GOT3 (cell line): ENCODE results near the gene SORBS1.

Experiments
- DNase-seq: peaks from one replicate; lab custom pipeline; 2025; ENCODE audit warnings: mixed read lengths; lab: John Stamatoyannopoulos, UW

The SORBS1 gene

DNA sequence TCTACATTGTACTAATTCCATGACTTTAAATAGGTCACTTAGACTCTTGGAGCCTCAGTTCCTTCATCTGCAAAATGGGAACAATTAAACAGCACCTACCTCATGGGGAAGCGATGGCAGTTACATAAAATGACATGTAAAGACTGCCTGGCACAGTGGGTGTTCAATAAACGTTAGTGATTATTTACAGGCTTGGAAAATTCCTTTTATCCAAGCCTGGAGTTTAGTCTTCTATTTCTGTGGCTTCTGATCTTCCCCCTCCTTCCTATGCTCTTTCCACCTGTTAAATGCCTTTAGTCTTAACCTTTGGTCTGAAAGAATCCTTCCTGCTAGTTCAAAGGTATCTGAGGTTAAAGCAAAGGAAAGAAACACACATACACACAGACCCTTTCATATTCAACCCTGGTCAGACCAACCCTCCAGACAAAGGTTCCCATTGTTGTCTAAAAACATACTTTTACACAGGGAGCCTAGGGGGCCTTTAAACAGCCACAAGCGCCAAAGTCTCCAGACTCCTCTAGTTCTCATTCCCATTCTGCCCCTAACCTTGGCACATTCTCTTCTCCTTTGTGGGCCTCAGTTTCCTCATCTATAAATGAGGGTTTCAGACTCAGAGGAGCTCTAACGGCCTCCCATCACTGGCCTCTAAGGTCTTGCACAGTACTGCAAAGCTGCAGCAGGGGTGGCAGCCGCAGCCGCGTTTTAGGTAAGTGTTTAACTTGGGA lies 21.4 kb downstream of the SORBS1 start:
- DNase-seq, result no peak

DNA sequence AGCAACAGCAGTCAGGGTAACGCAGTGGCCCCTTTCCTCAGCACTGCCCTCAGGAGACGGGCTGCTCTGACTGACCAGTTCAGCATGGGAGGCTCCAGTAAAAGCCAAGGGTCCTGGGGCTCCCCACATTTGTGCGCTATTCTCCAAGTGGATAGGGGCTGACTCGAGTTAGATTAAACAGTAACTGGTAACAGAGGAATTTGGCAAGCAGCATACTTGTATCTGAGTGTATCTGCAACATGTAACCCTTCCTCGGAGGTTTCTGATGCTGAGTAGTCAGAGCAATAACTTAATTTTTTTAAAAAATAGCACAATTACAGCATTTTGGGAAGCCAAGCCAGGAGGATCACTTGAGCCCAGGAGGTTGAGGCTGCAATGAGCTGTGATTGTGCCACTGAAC lies 22.8 kb downstream of the SORBS1 start:
- DNase-seq, result no peak

DNA sequence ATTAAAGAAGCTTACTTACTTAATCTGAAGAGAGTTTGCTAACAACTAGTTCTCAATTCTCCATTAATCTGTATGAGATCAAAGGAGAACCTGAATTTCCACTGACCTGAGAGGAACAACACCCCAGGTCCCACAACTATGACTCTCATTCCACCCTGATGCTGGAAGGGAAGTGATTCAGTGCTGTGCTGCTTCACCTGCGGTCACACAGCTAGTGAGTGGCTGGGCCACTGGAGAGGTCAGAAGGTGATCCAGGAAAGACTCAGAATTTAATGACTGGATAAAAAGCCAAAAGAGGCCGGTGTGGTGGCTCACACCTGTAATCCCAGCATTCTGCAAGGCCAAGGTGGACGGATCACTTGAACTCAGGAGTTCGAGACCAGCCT lies 23.6 kb downstream of the SORBS1 start:
- DNase-seq, result no peak

DNA sequence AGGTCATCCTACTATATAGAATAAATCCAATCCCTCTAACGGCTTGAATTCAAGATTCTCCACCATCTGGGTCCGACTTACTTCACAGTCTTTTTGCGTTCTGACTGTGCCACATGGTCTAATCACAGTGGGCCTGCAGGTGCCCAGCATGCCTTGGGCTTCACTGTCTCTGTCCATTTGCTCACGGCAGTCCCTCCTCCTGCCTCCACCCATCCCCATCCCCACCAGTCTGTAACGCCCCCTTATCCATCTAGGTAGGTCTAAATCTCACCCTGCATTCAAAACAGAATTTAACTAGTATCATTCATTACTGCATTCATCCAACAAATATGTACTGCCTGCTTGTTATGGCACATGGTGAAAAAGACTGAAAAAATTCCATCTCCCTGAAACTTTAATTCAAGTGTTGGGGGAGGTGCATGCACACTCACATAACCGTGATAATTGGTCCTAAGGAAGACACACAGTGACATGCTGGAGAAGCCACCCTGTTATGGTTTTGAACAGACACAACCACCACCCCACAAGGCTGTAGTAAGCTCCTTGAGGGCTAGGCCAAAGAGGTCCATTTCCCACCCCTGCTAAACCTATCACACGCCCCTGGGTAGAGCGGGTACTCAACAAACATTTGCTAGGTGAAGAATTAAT lies 24.2 kb downstream of the SORBS1 start:
- no peak for DNase-seq

DNA sequence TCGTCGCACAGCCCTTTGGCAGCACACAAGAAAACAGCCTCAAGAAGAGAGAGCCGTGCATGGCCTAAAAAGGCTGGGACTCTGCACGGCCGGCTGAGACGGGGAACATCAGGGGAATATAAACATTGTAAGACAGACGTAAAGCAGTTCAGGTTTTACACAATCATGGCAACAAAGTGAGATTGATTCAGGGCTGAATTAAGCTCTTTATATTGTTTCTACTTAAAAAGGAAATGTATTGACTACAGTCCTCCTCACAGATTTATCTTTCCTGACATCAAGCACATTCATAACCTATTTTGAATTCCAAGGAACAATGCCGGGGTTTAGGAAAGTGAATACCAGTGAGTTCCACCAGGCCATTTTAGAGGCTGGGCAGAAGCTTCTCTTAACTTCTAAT lies 25.2 kb downstream of the SORBS1 start:
- no peak for DNase-seq

DNA sequence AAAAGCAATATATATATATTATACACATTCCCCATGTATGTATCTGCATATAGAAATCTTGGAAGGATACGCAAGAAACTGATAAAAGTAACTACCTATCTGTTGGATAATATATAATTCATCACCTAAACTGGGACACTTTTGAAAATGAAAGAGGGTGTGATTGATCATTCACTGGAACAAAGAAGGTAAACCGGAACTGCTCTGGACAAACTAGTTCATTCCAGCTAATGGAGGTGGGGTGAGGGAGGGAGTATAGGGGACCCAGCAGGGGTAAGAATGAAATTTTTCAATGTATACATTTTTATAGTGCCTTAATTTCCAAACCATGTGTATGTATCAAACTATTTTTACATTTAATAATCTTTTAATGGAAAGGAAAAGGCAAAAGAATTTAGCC lies 25.6 kb downstream of the SORBS1 start:
- no peak for DNase-seq

DNA sequence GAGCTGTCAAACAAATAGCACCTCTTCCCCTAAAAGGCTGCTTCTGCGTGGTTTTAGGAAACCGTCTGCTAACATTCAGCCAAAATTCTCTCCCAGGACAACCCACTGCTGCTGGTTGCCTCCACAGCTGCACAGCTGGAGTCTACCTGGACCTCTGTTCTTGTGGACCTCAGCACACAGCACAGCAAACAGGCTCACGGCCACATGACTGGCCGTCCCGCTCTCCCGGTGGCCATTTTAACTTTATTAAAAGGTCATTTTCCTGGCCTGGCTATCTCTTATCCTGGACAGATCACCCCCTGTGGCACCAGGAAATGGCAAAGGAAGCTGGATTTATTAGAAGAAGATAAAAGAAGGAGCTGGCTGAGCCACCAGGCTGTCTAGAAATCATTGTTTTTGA lies 27.6 kb downstream of the SORBS1 start:
- no peak for DNase-seq

DNA sequence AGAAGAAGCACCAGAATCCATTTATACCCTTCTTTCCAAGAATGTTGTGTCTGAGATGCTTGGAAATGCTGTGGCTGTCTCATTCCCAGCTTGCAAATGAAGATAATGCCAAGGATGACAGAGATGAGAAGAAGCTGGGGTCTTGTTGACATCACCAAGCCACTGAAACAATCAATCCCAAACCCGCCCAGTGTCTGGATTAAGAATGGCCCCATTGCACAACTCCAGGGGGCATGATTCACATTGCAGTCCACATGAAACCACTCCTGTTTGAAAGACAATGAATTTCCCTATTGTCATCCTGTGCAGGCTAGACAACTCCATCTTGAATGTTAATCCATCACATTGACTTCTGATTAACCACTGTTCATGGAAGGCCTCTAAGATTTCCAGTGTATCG lies 28.6 kb downstream of the SORBS1 start:
- DNase-seq, result no peak

DNA sequence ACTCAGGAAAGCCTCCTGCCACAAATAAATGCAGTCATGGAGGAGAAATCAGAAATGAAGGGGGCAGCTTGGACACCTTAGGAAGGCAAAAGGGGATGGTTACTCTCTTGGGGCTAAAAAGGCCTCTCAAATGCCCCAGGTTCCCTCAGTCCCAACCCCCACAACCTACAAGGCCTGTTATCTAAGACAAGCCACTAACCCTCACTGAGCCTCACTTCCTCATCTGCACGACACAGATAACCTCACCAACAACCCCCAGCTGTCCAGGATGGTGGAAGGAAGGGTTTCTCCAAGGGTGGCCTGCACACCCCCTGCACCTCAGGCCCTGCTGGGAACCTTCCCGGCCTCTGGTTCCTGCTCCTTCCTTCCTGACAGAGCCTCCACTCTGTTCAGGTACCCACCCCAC lies 29.2 kb downstream of the SORBS1 start:
- no peak for DNase-seq

DNA sequence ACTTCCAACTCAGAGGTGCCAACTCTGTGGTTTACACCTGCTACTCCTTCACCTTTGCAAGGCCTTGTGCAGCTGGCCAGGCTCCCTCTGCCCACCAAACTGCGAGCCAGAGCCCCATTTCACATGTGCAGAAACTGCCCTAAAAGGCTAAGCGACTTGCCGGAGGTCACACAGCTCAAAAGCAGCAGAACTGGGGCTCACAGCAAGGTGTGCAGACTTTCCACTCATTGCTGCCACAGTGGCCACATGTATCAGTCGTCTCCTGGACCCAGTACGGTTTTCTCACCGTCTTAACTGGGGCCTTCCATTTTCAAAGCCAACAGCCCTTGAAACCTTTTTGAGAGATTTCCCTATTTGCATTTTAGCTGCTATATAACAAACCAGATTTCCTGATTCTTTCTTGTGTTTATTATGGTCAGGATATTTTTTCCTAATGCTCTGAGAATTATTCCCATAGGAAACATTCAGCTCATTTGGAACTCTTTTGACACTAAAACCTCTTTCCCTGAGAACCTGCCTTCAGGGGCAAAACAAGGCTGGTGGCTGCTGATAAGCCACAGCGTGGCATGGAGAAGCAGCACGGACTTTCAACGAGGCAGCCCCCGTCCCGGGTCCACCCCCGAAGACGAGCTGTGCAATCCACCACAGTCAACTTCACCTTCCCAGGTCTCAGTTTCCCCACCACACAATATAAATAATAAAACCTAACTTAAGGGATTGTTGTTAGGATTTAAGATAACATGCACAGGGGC lies 29.9 kb downstream of the SORBS1 start:
- DNase-seq, result no peak

DNA sequence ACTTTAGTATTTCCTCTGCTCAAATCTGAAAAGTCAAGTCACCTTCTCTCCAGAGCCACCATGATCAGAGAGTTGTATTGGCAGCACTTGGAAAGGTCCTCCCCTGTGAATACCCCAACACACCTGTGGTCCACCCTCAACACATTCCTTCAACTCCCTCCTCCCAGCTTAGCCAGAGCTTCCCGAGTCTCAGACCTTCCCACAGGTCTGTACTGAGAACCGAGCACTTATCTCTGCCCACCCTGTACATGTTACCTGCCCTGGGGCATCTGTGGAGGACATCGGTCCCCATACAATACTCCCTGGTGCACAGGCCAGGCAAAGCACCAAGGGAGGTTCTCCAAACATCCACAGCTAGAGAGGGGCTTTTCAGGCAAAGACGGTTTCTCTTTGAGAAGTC lies 30.6 kb downstream of the SORBS1 start:
- no peak for DNase-seq

DNA sequence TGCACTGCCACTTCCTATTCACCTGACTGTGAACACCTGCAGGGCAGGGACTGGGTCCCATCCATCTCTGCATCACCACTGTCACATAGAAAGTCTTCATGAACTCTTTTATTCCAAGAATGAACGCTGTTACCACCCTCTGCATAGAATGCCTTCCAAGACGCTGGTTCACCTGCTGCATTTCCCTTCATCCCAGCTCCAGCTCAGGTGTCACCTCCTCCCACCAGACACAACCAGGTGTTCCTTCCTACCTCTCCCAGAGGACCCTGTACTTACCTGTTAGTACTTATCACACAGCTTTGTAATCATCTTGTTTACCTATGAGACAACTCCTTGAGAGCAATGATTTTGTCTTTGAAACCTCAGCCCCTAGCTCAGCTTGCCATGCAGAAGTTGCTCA lies 31.1 kb downstream of the SORBS1 start:
- DNase-seq, result no peak

DNA sequence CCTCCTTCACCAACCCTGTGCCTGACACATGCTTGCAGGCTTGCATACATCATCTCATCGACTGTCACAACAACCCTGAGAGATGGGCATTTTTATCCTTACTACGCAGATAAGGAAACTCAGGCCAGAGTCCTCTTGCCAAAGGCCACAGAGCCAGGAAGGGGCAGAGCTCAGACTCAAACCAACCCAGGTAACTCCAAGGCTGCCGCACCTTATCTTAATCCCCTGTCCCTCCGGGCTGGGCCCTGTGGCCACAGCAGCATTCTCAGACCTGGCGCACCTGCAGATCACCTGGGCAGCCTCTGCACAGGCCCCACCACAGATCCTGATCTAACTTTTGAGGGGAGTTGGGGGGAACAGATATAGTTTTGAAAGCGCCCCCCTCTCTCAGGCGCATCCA lies 35.1 kb downstream of the SORBS1 start:
- DNase-seq, result no peak

DNA sequence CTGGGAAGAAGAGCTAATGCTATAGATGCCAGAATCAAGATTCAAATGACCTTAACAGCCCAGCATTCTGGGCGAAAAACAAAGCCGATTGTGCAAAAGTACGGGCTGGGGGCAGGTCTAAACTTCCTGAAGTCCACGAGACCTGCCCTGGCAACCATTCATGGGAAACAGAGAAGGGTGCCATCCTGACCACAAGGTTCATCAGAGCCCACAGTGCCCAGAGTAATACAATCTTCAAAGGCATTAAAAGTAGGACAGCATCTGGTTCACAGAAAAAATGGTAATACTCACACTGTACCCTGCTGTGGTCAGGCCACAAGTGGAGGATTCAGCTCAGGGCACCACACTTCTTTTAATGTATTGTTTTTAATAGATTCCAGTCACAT lies 36.1 kb downstream of the SORBS1 start:
- DNase-seq, result no peak

DNA sequence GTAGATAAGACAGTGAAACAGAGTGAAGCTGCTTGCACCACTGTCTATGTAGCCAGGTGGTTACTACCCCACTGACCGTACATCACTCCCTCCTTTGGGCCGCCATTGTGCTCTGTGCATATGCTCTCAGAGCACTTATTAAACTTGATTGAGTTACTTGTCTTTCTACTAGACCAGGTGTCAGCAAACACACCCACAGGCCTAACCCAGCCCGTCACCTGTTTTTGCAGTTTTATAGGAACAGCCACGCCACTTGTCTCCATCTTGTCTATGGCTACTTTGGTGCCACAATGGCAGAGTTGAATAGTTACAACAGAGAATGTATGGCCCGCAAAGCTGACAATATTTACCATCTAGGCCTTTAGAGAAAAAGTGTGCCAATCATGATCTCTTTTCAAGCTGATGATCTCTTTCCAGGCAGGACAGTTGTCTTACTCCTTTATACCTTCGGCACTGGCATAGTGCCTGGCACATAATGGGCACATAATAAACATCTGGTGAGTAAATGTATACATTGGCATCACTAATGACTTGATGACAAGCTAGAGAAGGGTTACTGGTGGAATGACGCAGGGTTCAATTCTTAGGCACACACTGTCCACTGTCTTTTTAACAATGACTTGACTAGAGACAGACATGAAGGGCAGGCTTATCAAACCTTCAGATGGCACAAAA lies 36.7 kb downstream of the SORBS1 start:
- DNase-seq, result no peak

DNA sequence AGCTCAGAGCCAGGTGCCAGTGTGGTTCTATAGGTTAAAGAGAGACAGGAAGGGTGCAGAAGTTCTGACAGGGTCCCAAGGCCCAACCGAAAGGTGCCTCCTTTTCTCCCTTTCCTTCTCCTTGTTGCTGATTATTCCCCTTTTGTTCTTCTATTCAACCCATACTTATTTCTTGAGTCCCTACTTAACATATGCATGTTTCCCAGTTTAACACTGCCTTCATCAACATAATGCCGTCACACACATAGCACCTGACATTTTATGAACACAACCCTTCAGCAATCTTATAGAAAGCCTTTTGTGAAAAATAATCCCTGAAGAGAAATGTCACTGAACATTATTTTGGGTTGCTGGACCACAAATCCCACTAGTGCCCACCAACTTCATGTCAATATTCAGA lies 39.1 kb downstream of the SORBS1 start:
- no peak for DNase-seq

DNA sequence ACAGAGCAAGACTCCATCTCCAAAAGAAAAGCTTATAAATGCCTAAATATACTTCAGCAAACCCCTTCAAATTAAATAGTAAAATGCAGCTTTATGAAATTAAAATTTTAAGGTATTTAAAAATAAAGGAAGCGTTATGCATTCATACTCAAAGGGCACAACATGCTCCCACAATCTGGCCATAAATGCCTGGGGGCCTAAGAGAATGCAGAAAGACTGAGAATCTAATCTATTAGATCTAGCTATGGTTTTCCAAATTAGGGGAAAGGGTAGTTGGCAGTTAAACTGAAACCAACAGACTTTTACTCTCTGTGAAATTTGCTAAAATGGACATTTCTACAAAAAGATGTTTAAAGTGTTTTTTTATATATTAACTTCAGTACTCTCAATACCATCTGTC lies 40.6 kb downstream of the SORBS1 start:
- DNase-seq, result no peak

DNA sequence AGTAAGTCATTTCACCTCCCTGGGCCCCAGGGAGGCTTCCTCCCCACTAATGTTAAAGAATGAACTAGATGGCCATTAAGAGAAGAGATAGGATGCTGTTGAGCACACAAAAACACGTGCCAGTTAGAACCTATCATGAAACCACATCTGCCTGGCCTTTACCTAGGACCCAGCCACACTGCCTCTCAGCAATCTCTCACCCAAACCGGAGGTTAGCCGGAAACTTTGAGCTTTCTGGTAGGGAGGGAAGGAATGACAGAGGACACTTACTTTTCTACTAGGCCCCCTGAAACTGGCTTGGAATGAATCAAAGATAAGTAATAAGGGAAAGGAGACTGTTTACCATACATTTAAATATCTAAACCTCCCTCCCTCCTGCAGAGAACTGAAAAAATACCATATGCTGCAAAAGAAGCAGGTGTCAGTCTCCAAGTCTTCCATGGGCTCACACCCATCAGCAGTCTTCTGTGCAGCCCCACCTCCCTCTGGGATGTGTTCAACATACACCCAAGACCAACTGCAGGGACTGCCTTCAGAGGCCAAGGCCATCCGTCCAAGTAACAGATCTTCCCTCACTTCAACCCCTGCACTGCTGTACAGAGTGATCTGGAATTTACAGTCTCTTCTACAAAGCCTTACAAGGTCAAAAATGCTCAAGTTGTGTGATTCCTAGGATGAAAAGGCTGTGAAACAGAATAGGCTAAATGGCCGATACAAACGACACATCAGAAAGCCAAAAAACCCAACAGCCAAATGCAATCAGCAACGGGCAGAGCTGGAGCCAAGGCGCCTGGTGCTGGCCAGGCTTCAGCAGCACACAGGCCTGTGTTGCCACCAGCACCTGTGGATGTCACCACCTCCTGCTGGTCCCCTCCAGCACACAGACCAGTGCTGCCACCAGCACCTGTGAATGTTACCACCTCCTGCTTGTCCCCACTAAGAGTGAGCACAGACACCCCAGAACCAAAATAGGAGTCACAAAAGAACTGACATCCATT lies 42.4 kb downstream of the SORBS1 start:
- DNase-seq, result no peak

DNA sequence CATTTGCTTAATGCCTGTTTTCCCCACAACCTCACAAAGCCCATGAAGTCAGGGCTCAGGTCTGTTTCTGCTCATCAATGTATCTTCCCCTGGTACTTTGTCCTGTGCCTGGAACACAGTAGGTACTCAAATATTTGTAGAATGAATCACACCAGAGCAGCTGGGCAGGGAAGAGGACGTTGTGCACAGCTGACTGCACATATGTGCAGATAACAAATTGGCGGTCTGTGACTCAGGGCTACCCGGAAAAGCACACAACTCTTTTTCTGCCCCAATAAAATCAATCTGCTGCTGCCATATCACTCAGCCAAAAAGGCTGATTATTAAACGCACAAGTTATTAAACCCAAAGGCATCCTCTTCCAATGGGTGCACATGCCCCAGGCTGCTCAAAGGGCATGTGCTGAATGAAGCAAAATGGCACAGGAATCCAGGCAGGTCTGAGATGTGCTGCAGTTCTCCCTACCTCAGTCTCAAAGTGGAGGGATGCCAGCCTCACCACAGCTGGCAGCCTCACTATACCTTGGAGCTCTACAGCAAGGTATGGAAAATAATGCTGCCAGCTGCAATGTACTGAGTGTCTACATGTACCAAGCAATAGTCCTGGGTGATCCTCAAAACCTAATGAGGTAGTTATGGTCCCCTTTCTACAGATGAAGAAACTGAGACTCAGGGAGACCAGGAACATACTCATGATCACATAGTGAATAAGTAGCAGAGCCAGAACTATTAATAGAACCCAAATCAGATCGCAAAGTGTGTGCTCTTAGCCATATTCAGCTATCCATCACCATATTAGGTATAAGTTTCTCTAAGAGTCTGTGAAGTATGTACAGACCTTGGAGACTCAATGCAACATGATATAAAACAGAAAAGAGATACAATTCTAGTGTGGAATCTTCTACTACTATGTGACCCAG lies 43.4 kb downstream of the SORBS1 start:
- no peak for DNase-seq

DNA sequence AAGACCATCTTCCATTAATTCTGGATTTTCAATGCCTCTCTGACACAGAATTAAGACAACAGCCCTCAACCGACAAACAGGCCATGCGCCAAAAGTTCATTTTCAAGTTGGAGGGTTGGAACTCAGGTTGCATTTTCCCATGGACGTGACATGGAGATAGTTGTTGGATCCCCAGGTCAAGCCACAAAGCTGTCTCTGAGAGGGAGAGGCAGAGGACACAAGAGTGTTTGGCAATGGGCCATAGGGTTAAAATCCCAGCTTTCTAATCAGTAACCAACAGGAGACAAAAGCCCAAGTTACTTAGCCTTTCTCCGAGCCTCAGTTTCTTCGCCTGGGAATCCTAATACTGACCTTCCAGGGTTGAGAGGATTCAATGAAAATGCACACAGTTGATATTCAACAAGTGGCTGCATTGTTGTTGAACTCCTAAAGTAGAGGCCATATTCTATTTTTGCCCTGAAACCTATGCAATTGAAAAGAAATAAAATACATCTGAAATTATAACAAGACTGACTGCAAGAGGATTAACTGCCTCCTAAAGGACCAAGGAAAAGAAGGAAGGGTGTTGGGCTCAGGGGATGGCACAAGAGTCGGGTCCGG lies 44.3 kb downstream of the SORBS1 start:
- DNase-seq, result no peak
